Cardiac septum (tissue), 1 donor: ENCODE measurements around the gene SDK1. TPM values are rescaled to one million over a fixed set of nuclear protein-coding genes. Genes with fewer than 3 reads are reported as not detected.

Source experiments
- DNase-seq: peaks from one replicate; pipeline ENCODE4 v3.0.0-alpha.2; 2020; ENCODE audit warnings: low spot score
- intact Hi-C: fragments of 100-400 bp; cut with DNase I; formaldehyde crosslinking; loops from one replicate; pipeline ENCODE4 v1.14.0; 2022
- total RNA-seq: library from RNA; stranded (reverse); fragmentation: NEBNext Ultra II Directional; extraction: Animal tissue kit (Norgen Biotek cat#: 25700); gene quantifications from one replicate; pipeline ENCODE4 v1.2.1, GENCODE V29; 2021
- donor health status: DM: no; HTN: no; CAD: no.

The SDK1 gene
- total RNA-seq, 1 donor from 2014 or later, result 0.32 TPM

GRCh38 chr7:4029941-4030340, 728.9 kb downstream of the SDK1 start:
- intact Hi-C loops, result no loop called here
- DNase-seq, result no peak

GRCh38 chr7:4030346-4030950, 729.4 kb downstream of the SDK1 start:
- DNase-seq, result no peak
- intact Hi-C loops, result no loop called here

- intact Hi-C loops, result no loop called here
- DNase-seq, result no peak
Observed at GRCh38 chr7:4033996-4034395, 732.9 kb downstream of the SDK1 start.

DNA sequence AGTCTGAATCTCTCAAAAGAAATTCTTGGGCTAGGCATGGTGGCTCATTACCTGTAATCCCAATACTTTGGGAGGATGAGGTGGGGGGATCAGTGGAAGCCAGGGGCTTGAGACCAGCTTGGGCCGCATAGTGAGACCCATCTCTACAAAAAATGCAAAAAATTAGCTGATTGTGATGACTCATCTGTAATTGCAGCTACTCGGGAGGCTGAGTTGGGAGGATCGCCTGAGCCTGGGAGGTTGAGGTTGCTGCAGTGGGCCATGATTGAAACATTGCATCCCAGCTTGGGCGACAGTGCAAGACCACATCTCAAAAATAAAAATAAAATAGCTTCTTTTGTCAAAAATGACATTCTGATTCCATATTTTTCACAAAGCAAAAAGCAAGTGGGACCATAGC, 736.3 kb downstream of the SDK1 start:
- no peak for DNase-seq

GRCh38 chr7:4037877-4038276, 736.8 kb downstream of the SDK1 start:
- intact Hi-C loops, result no loop called here
- DNase-seq, result no peak

More for the DNA sequence above, 736.3 kb downstream of the SDK1 start:
- intact Hi-C loops, result no loop called here

DNA sequence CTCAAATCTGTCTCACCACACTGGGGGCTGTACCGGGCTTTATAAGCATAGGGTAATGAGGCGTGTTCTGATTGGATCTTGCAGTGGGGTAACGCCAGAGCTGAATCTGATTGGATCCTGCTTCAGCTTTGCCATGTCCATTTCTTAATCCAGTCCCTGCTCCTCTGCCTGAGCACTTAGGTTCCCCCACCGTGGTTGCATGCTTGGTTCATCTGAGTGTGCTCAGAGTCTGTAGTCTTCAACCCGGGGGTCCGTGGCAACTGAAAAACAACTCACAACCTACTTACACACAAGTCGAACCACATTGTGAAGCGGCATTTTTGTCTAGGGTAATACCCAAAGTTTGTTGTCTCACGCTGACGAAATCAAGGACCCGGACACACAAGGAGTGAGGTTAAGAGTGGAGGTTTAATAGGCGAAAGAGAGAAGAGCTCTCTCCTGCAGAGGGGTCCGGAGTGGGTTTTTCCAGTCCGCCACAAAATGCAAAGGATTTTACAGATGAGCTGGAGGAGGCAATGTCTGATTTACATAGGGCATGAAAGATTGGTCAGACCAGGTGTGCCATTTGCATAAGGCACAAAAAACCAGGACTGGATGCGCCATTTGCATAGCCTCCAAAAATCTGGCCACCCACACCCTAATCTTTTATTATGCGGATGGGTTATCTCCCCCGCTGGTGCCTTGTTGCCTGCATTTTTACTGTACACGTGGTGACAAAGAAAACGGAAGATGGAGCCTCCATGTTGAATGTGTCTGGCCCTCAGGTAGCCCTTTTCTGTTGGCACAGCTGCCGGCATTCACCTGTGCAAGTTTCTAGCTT, 739.3 kb downstream of the SDK1 start:
- no peak for DNase-seq
- intact Hi-C loops, result no loop called here

DNA sequence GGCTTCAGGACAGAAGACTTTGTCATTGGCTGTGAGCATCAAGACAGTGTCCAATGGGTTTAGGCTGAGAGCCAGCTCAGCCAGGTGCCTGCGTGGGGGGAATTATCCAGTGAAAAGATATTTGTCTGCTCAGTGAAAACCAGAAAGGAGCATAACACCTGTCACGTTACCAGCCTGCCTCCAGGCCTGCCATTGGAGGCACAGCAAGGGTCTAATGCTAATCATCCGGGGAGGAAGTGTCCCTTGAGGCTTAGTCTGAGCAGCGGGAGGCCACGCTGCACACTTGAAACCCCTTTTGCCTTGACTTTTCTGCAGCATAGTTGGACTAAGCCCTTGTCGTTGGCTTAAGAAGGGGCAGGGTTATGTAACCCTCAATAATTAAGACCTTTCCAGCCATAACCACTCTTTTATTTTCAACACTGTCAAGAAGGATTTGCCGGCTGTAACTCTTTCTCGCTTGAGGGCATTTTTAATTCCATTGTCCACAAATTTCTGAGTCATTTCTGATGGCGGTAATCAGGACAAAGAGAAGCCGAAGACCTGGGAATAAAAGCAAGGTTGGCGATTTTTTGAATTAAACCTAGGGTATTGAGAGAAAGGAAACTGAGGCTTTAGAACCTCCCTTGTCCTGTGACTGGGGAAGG, 741.5 kb downstream of the SDK1 start:
- intact Hi-C loops, result no loop called here
- no peak for DNase-seq

DNA sequence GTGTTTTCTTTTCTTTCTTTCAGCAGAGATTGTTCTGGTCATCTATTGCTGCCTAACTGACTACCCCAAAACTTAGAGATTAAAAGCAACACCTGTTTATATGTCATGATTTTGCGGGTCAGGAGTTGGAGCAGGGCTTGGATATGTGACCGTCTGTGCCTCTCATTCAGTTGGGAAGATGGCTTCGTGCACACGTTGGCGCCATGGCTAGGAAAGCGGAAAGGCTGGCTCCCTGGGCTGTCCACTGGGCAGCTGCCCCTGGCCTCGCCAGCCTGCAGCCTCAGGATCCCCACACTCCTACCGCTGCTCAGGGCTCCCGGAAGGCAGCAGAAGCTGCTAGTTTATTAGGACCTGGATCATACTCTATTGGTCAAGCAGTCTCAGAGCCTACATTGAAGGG, 742.9 kb downstream of the SDK1 start:
- intact Hi-C loops, result no loop called here
- no peak for DNase-seq

DNA sequence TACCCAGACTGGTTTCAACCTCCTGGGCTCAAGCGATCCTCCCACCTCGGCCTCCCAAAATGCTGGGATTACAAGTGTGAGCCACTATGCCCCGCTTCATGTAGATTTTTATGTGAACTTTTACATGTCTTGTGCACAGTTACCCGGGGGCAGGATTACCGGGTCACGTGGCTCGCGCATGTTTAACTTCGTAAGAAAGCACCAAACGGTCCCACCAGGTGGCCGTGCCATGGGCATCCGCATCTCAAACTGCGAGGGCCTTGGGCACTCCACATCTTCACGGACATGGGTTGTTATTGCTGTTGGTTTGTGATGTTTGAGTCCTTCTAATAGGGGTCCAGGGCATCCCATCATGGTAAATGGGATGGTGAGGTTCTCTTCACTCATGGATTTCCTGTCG, 744.4 kb downstream of the SDK1 start:
- intact Hi-C loops, result no loop called here
- DNase-seq, result no peak

- intact Hi-C loops, result no loop called here
- DNase-seq, result no peak
Observed at GRCh38 chr7:4045975-4046374, 744.9 kb downstream of the SDK1 start.

DNA sequence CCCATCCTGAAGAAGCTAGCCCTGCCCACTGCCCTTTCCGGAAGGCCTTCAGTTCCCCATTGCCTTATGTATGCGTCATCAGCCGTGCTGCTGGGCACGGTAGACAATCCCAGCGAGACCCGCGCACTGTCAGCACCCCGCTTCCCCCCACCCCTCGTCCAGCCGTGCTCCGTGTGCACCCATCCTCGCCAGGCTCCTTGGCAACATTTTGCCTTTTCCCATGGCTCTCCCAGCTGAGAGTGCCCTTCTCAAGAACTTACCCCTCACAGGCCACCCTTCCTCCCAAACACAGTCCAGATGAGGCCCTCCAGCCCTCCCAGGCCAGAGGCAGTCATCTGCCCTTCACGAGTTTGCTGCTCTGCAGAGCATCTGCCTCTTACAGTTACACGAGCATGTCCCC, 747.3 kb downstream of the SDK1 start:
- DNase-seq, result no peak
- intact Hi-C loops, result no loop called here

- DNase-seq, result no peak
Observed at GRCh38 chr7:4049202-4049601, 748.1 kb downstream of the SDK1 start.

GRCh38 chr7:4050126-4050660, 749.1 kb downstream of the SDK1 start:
- intact Hi-C loops, result no loop called here
- DNase-seq, result no peak

More at GRCh38 chr7:4049202-4049601, 748.1 kb downstream of the SDK1 start:
- intact Hi-C loops, result no loop called here

- intact Hi-C loops, result no loop called here
- no peak for DNase-seq
Observed at GRCh38 chr7:4051696-4052095, 750.6 kb downstream of the SDK1 start.

GRCh38 chr7:4052130-4052529, 751.1 kb downstream of the SDK1 start:
- intact Hi-C loops, result no loop called here
- DNase-seq, result no peak

GRCh38 chr7:4054158-4054557, 753.1 kb downstream of the SDK1 start:
- intact Hi-C loops, result no loop called here
- no peak for DNase-seq

- intact Hi-C loops, result no loop called here
- no peak for DNase-seq
Observed at GRCh38 chr7:4056552-4057288, 755.7 kb downstream of the SDK1 start.

GRCh38 chr7:4057289-4057616, 756.2 kb downstream of the SDK1 start:
- intact Hi-C loops, result no loop called here

DNA sequence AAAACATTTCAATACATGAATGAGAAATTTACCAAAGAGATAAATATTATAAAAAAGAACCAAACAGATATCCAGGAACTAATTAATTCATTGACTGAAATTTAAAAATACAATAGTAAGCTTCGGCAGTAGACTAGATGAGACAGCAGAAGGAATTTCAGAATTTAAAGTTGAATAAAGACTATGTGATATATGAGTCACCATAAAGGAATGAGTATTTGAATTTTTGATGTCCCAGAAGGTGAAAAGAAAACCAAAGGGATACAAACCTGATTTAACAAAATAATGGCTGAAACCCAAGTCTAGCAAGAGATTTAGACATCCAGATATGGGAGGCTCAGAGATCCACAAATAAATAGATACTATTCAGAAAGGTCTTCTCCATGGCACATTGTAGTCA, 757.1 kb downstream of the SDK1 start:
- intact Hi-C loops, result no loop called here
- DNase-seq, result no peak

More at GRCh38 chr7:4057289-4057616, 756.2 kb downstream of the SDK1 start:
- no peak for DNase-seq

DNA sequence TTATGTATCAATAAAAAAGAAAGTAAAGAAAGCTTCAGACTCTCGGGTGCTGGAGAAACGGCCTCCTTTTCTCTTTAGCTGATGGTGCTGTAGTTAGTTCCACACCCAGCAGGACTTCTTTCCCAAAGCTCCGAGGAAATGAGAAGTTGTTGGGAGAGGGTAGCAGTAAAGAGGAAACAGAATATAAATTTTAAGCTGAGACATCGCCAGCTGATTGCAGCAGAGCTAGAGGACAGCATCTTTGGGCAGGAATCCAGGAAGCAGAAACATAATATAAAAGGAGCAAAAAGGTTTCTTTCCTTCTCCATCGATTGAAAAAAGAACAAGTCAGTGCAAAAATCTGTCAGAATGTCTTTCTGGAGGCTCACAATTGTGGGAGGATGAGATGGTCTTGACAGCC, 764.1 kb downstream of the SDK1 start:
- intact Hi-C loops, result no loop called here

More for the DNA sequence above, 764.1 kb downstream of the SDK1 start:
- DNase-seq, result no peak
